Measurements from ENCODE around the gene ARHGAP42. TPM values are rescaled to one million over a fixed set of nuclear protein-coding genes. Genes with fewer than 3 reads are reported as not detected.

ARHGAP42 gene
- total RNA-seq, 6 experiments from 2014 or later = 1.1 to 3.1 (median 2.3) TPM

GRCh38 chr11:101030015-101030414 is 342.9 kb downstream of the ARHGAP42 start:
- Mint-ChIP-seq H3K4me3 (no peak overlapping the region), H3K4me1 (ENCODE audit: low read depth) (no peaks in the 10 kb centered on the region), H3K9me3 (peaks cover 7% of the 10 kb centered on the region), H3K27me3 (ENCODE audit: insufficient read depth) (no peaks in the 10 kb centered on the region), H3K27ac (no peak overlapping the region), H3K36me3 (ENCODE audit: low read depth) (no peaks in the 10 kb centered on the region)
- no peak for TF ChIP-seq CTCF (IDR thresholded peaks at IDR 0.05)
- no peak for DNase-seq

GRCh38 chr11:101030692-101031091 is 343.6 kb downstream of the ARHGAP42 start:
- peaks cover 7% of the 10 kb centered on the region for H3K9me3 Mint-ChIP-seq
- no peak for TF ChIP-seq CTCF (IDR thresholded peaks at IDR 0.05)
- DNase-seq = no peak
- no peaks in the 10 kb centered on the region for H3K36me3 Mint-ChIP-seq (ENCODE audit: low read depth)
- no peak overlapping the region for H3K4me3 Mint-ChIP-seq
- H3K4me1 Mint-ChIP-seq (ENCODE audit: low read depth) = no peaks in the 10 kb centered on the region
- no peaks in the 10 kb centered on the region for H3K27me3 Mint-ChIP-seq (ENCODE audit: insufficient read depth)
- no peak overlapping the region for H3K27ac Mint-ChIP-seq

GRCh38 chr11:101031713-101032112 is 344.6 kb downstream of the ARHGAP42 start:
- Mint-ChIP-seq H3K9me3 (peaks cover 7% of the 10 kb centered on the region), H3K36me3 (ENCODE audit: low read depth) (no peaks in the 10 kb centered on the region), H3K4me1 (ENCODE audit: low read depth) (no peaks in the 10 kb centered on the region), H3K27ac (no peak overlapping the region), H3K27me3 (ENCODE audit: insufficient read depth) (no peaks in the 10 kb centered on the region), H3K4me3 (no peak overlapping the region)
- no peak for TF ChIP-seq CTCF (IDR thresholded peaks at IDR 0.05)
- no peak for DNase-seq

- Mint-ChIP-seq H3K9me3 (peaks cover 7% of the 10 kb centered on the region), H3K4me3 (no peak overlapping the region), H3K27ac (no peak overlapping the region), H3K36me3 (ENCODE audit: low read depth) (no peaks in the 10 kb centered on the region), H3K27me3 (ENCODE audit: insufficient read depth) (no peaks in the 10 kb centered on the region), H3K4me1 (ENCODE audit: low read depth) (no peaks in the 10 kb centered on the region)
- no peak for DNase-seq
- TF ChIP-seq CTCF (IDR thresholded peaks at IDR 0.05) = no peak
Measured at GRCh38 chr11:101032991-101033390, 345.9 kb downstream of the ARHGAP42 start.

- TF ChIP-seq CTCF (IDR thresholded peaks at IDR 0.05) = no peak
- Mint-ChIP-seq H3K36me3 (ENCODE audit: low read depth) (no peaks in the 10 kb centered on the region), H3K9me3 (peaks cover 7% of the 10 kb centered on the region), H3K27ac (no peak overlapping the region), H3K4me1 (ENCODE audit: low read depth) (no peaks in the 10 kb centered on the region), H3K4me3 (no peak overlapping the region), H3K27me3 (ENCODE audit: insufficient read depth) (no peaks in the 10 kb centered on the region)
- DNase-seq = no peak
Measured at GRCh38 chr11:101034076-101034475, 347.0 kb downstream of the ARHGAP42 start.

GRCh38 chr11:101035872-101036271 is 348.8 kb downstream of the ARHGAP42 start:
- H3K27ac Mint-ChIP-seq = no peak overlapping the region

More at GRCh38 chr11:101035872-101036271, 348.8 kb downstream of the ARHGAP42 start:
- H3K4me1 Mint-ChIP-seq (ENCODE audit: low read depth) = no peaks in the 10 kb centered on the region
- no peak for TF ChIP-seq CTCF (IDR thresholded peaks at IDR 0.05)
- no peak for DNase-seq
- H3K36me3 Mint-ChIP-seq (ENCODE audit: low read depth) = no peaks in the 10 kb centered on the region
- peaks cover 16% of the 10 kb centered on the region for H3K9me3 Mint-ChIP-seq
- H3K4me3 Mint-ChIP-seq = no peak overlapping the region
- no peaks in the 10 kb centered on the region for H3K27me3 Mint-ChIP-seq (ENCODE audit: insufficient read depth)

Measured in HFFc6 (cell line).